Measurements from ENCODE around the gene EEF1AKMT3. TPM values are rescaled to one million over a fixed set of nuclear protein-coding genes. Genes with fewer than 3 reads are reported as not detected.

EEF1AKMT3 gene
- total RNA-seq, 1 donor from 2014 or later = 5.6 TPM

GRCh38 chr12:57782608-57783465 lies 10.4 kb downstream of the EEF1AKMT3 start, which contains the start of gene TSFM:
Gene TSFM, plus strand, starts transcription at chr12:57782787. Its CDS starts 15 bp downstream, at chr12:57782802.
- Mint-ChIP-seq H3K27me3 (no peaks in the 10 kb centered on the region), H3K36me3 (ENCODE audit: insufficient read depth) (peaks cover 11% of the 10 kb centered on the region), H3K27ac (peak within 1 kb of the TSS; percentile 96), H3K4me1 (ENCODE audit: low read depth) (peaks cover 12% of the 10 kb centered on the region), H3K4me3 (ENCODE audit: low read depth) (peak within 1 kb of the TSS; percentile 100), H3K9me3 (ENCODE audit: low read depth) (no peaks in the 10 kb centered on the region)
- peak; percentile 93 for DNase-seq (ENCODE audit: low spot score, unreplicated experiment)
- TF ChIP-seq, protein P1, sequence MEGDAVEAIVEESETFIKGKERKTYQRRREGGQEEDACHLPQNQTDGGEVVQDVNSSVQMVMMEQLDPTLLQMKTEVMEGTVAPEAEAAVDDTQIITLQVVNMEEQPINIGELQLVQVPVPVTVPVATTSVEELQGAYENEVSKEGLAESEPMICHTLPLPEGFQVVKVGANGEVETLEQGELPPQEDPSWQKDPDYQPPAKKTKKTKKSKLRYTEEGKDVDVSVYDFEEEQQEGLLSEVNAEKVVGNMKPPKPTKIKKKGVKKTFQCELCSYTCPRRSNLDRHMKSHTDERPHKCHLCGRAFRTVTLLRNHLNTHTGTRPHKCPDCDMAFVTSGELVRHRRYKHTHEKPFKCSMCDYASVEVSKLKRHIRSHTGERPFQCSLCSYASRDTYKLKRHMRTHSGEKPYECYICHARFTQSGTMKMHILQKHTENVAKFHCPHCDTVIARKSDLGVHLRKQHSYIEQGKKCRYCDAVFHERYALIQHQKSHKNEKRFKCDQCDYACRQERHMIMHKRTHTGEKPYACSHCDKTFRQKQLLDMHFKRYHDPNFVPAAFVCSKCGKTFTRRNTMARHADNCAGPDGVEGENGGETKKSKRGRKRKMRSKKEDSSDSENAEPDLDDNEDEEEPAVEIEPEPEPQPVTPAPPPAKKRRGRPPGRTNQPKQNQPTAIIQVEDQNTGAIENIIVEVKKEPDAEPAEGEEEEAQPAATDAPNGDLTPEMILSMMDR (IDR thresholded peaks at IDR 0.05; ENCODE audit: unreplicated experiment) = peak; percentile 99

- peak overlapping the region; percentile 100 for H3K4me3 Mint-ChIP-seq (ENCODE audit: low read depth)
- TF ChIP-seq, protein P1 (IDR thresholded peaks at IDR 0.05; ENCODE audit: unreplicated experiment) = no peak
- H3K27ac Mint-ChIP-seq = no peak overlapping the region
- H3K36me3 Mint-ChIP-seq (ENCODE audit: insufficient read depth) = peaks cover 12% of the 10 kb centered on the region
- H3K4me1 Mint-ChIP-seq (ENCODE audit: low read depth) = peaks cover 12% of the 10 kb centered on the region
- H3K27me3 Mint-ChIP-seq = no peaks in the 10 kb centered on the region
- no peak for DNase-seq (ENCODE audit: low spot score, unreplicated experiment)
- no peaks in the 10 kb centered on the region for H3K9me3 Mint-ChIP-seq (ENCODE audit: low read depth)
Measured at GRCh38 chr12:57783466-57783801, 11.0 kb downstream of the EEF1AKMT3 start.

DNA sequence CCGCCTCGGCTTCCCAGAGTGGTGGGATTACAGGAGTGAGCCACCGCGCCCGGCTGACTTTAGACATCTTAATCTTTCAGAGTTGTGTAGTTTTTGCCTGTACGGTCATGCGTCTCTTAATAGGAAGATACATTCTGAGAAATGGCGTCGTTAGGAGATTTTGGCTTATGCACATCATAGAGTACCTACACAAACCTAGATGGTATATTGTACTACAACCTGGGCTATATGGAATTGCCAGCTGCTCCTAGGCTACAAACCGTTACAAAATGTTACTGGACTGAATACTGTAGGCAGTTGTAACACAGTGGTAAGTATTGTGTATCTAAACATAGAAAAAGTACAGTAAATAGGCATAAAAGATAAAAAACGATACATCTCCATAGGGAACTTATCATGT lies 11.4 kb downstream of the EEF1AKMT3 start:
- DNase-seq (ENCODE audit: low spot score, unreplicated experiment) = no peak
- Mint-ChIP-seq H3K9me3 (ENCODE audit: low read depth) (no peaks in the 10 kb centered on the region), H3K27ac (peak overlapping the region; percentile 24), H3K4me1 (ENCODE audit: low read depth) (peaks cover 12% of the 10 kb centered on the region), H3K36me3 (ENCODE audit: insufficient read depth) (peaks cover 13% of the 10 kb centered on the region), H3K27me3 (no peaks in the 10 kb centered on the region), H3K4me3 (ENCODE audit: low read depth) (peak overlapping the region; percentile 66)
- TF ChIP-seq, protein P1 (IDR thresholded peaks at IDR 0.05; ENCODE audit: unreplicated experiment) = no peak

DNA sequence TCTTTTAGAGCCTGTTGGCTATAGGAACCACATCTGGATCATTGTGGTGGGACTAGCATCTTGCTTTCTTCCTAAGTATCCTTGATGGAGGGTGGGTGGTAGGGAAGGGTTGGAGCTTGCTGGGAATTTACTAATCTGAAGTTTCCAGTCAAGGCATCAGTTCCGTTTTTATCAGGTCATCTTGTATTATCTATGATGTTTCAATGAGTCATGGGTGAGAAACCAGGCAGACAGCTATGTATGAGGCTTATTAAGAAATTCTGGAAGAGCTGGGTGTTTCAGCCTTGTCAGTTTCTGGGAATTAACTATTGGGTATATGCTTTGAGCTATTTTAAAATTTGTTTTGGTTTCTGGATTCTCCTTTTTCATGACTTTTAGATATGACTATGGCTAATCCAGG lies 21.5 kb downstream of the EEF1AKMT3 start:
- Mint-ChIP-seq H3K9me3 (ENCODE audit: low read depth) (no peaks in the 10 kb centered on the region), H3K27me3 (no peaks in the 10 kb centered on the region), H3K4me1 (ENCODE audit: low read depth) (no peaks in the 10 kb centered on the region), H3K4me3 (ENCODE audit: low read depth) (no peak overlapping the region), H3K36me3 (ENCODE audit: insufficient read depth) (peaks cover 10% of the 10 kb centered on the region), H3K27ac (no peak overlapping the region)
- DNase-seq (ENCODE audit: low spot score, unreplicated experiment) = no peak
- TF ChIP-seq, protein P1 (IDR thresholded peaks at IDR 0.05; ENCODE audit: unreplicated experiment) = no peak

DNA sequence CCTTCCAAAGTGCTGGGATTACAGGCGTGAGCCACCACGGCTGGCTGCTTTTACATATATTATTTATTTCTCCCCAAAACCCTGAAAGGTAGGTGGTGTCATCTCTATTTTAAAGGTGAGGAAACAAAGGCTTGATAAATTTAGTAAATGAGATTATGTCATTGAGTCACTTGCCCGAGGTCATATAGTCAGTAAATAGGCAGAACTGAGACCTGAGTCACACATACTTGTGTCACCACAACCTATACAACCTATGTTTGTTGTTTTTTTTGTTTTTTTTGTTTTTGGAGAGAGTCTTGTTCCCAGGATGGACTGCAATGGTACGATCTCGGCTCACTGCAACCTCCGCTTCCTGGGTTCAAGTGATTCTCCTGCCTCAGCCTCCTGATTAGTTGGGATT lies 22.9 kb downstream of the EEF1AKMT3 start:
- DNase-seq (ENCODE audit: low spot score, unreplicated experiment) = no peak
- Mint-ChIP-seq H3K4me3 (ENCODE audit: low read depth) (no peak overlapping the region), H3K27me3 (no peaks in the 10 kb centered on the region), H3K9me3 (ENCODE audit: low read depth) (no peaks in the 10 kb centered on the region), H3K36me3 (ENCODE audit: insufficient read depth) (peaks cover 10% of the 10 kb centered on the region), H3K27ac (no peak overlapping the region), H3K4me1 (ENCODE audit: low read depth) (no peaks in the 10 kb centered on the region)
- TF ChIP-seq, protein P1 (IDR thresholded peaks at IDR 0.05; ENCODE audit: unreplicated experiment) = no peak

Data from progenitor cell of endocrine pancreas (in vitro differentiated cells).